Measurements from ENCODE around the gene CCDC27. TPM values are rescaled to one million over a fixed set of nuclear protein-coding genes. Genes with fewer than 3 reads are reported as not detected.

The CCDC27 gene
- polyA plus RNA-seq, 1 experiment, result not detected

GRCh38 chr1:3750741-3751140 is 1.5 kb upstream of the CCDC27 start:
- no peak for DNase-seq (ENCODE audit: low read depth, low spot score)
- ChIA-PET POLR2A (no interaction called here), CTCF (no interaction called here)
- Histone ChIP-seq H3K9me3 (ENCODE audit: control insufficient read depth, insufficient read depth, low read length) (no peaks in the 10 kb centered on the region), H3K4me3 (ENCODE audit: low read depth, low read length) (no peak overlapping the region), H3K27ac (ENCODE audit: low read depth, low read length) (no peak overlapping the region), H3K27me3 (ENCODE audit: control insufficient read depth, insufficient read depth, low read length) (peaks cover 25% of the 10 kb centered on the region)
- no peak for TF ChIP-seq CTCF (IDR thresholded peaks at IDR 0.05; ENCODE audit: low read depth, low read length)

GRCh38 chr1:3753656-3754454 is 1.6 kb downstream of the CCDC27 start:
- Histone ChIP-seq H3K4me3 (ENCODE audit: low read depth, low read length) (no peak overlapping the region), H3K27ac (ENCODE audit: low read depth, low read length) (no peak overlapping the region), H3K27me3 (ENCODE audit: control insufficient read depth, insufficient read depth, low read length) (peaks cover 17% of the 10 kb centered on the region), H3K9me3 (ENCODE audit: control insufficient read depth, insufficient read depth, low read length) (no peaks in the 10 kb centered on the region)
- ChIA-PET CTCF (no interaction called here), POLR2A (no interaction called here)
- TF ChIP-seq CTCF (IDR thresholded peaks at IDR 0.05; ENCODE audit: low read depth, low read length), result no peak
- no peak for DNase-seq (ENCODE audit: low read depth, low spot score)

GRCh38 chr1:3756394-3756793 is 4.1 kb downstream of the CCDC27 start:
- POLR2A ChIA-PET, result no interaction called here
- TF ChIP-seq CTCF (IDR thresholded peaks at IDR 0.05; ENCODE audit: low read depth, low read length), result no peak
- H3K27me3 ChIP-seq (ENCODE audit: control insufficient read depth, insufficient read depth, low read length), result peaks cover 22% of the 10 kb centered on the region
- H3K4me3 ChIP-seq (ENCODE audit: low read depth, low read length), result no peak overlapping the region
- no peaks in the 10 kb centered on the region; the same call in 1 of the 2 replicates for H3K9me3 ChIP-seq (ENCODE audit: control insufficient read depth, insufficient read depth, low read length)
- no peak overlapping the region for H3K27ac ChIP-seq (ENCODE audit: low read depth, low read length)
- CTCF ChIA-PET, result interaction anchor here (1.2 kb wide), 1 partner anchor 32 kb away, joined by 4 read pairs; no protein-coding TSS in a partner anchor
- DNase-seq (ENCODE audit: low read depth, low spot score), result no peak

GRCh38 chr1:3759164-3759563 is 6.9 kb downstream of the CCDC27 start:
- Histone ChIP-seq H3K9me3 (ENCODE audit: control insufficient read depth, insufficient read depth, low read length) (no peaks in the 10 kb centered on the region; the same call in 1 of the 2 replicates), H3K27me3 (ENCODE audit: control insufficient read depth, insufficient read depth, low read length) (peaks cover 22% of the 10 kb centered on the region), H3K27ac (ENCODE audit: low read depth, low read length) (no peak overlapping the region), H3K4me3 (ENCODE audit: low read depth, low read length) (no peak overlapping the region)
- POLR2A ChIA-PET, result no interaction called here
- no peak for DNase-seq (ENCODE audit: low read depth, low spot score)
- CTCF ChIA-PET, result interaction anchor here (0.9 kb wide), 1 partner anchor 35 kb away, joined by 5 read pairs; no protein-coding TSS in a partner anchor
- no peak for TF ChIP-seq CTCF (IDR thresholded peaks at IDR 0.05; ENCODE audit: low read depth, low read length)

GRCh38 chr1:3759796-3760195 is 7.5 kb downstream of the CCDC27 start:
- ChIA-PET POLR2A (no interaction called here), CTCF (interaction anchor here (0.9 kb wide), 1 partner anchor 35 kb away, joined by 5 read pairs; no protein-coding TSS in a partner anchor)
- no peak for DNase-seq (ENCODE audit: low read depth, low spot score)
- Histone ChIP-seq H3K4me3 (ENCODE audit: low read depth, low read length) (no peak overlapping the region), H3K27ac (ENCODE audit: low read depth, low read length) (no peak overlapping the region), H3K9me3 (ENCODE audit: control insufficient read depth, insufficient read depth, low read length) (no peaks in the 10 kb centered on the region; the same call in 1 of the 2 replicates), H3K27me3 (ENCODE audit: control insufficient read depth, insufficient read depth, low read length) (peaks cover 21% of the 10 kb centered on the region)
- no peak for TF ChIP-seq CTCF (IDR thresholded peaks at IDR 0.05; ENCODE audit: low read depth, low read length)
